Measurements from ENCODE around the gene RND2. TPM values are rescaled to one million over a fixed set of nuclear protein-coding genes. Genes with fewer than 3 reads are reported as not detected.

Gene RND2
- total and polyA plus RNA-seq, 2 of the 13 experiments (the other 11 are each of a cell fraction or from before 2014, with no cell fraction given) = 0.05 to 0.11 TPM

DNA sequence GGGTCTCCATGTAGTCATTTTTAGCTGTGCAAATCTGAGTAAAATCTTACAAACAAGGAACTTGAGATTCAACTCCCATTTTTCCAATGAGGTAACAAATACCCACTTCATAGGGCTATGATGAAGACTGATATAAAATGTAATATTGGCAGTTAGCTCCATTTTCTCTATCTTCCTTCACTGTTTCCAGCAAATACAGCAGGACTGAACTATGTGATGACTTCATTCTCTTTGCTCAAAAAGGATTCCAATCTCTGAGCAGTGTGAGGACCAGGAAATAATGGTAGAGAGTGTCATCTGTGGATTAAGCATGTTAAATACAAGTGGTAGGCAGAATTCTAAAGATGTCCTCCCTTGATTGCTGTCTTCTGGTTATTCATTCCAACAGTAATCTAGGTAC, 18.3 kb downstream of the RND2 start:
- Histone ChIP-seq H3K4me2 (ENCODE audit: low read depth, low read length) (no peak overlapping the region), H3K9ac (ENCODE audit: insufficient read depth, low read depth, low read length) (no peak overlapping the region), H3K36me3 (replicated peaks in 1 of 2; ENCODE audit: control insufficient read depth in 1 of 2, insufficient read depth in 2 of 2, low read length in 2 of 2) (peaks cover 0 to 6% of the 10 kb centered on the region in 2 experiments; a peak in 1 of 5 replicates), H3K4me3 (replicated peaks in 1 of 3; ENCODE audit: insufficient read depth in 1 of 3, low read depth in 2 of 3, low read length in 3 of 3) (no peak overlapping the region), H3K9me3 (ENCODE audit: low read length) (no peaks in the 10 kb centered on the region), H3K79me2 (ENCODE audit: insufficient read depth, low read length) (no peaks in the 10 kb centered on the region), H3K27me3 (ENCODE audit: control insufficient read depth in 1 of 2, insufficient read depth in 2 of 2, low read length in 2 of 2) (no peaks in the 10 kb centered on the region), H3K4me1 (ENCODE audit: insufficient read depth, low read length) (peaks cover 27% of the 10 kb centered on the region), H2AFZ (ENCODE audit: low read length) (no peak overlapping the region), H4K20me1 (ENCODE audit: insufficient read depth, low read length) (no peaks in the 10 kb centered on the region), H3K27ac (ENCODE audit: extremely low read length, insufficient read depth, low read length) (no peak overlapping the region)
- in situ Hi-C loops (cut with HindIII; ENCODE audit: extremely low pct_ligation_motif_present, low pct_unique_long_range_greater_than_20kb) (no loop called here), intact Hi-C loops (cut with micrococcal nuclease; ENCODE audit: unreplicated experiment) (no loop called here)
- CTCF ChIA-PET (ENCODE audit: low intra/inter-chr PET ratio, low total read pairs) = no interaction called here
- ATAC-seq (no peak), FAIRE-seq (no peak), DNase-seq (ENCODE audit: low spot score) (no peak)
- POLR2A ChIA-PET = interaction anchor here (1.9 kb wide), 1 partner anchor 25 kb away, joined by 7 read pairs; no protein-coding TSS in a partner anchor
- TF ChIP-seq ZZZ3 (CRISPR knock-in tag; IDR thresholded peaks at IDR 0.05; ENCODE audit: borderline replicate concordance) = no peak
- TF ChIP-seq ZSCAN31 (CRISPR knock-in tag; IDR thresholded peaks at IDR 0.05; ENCODE audit: low read depth) = no peak
- TF ChIP-seq, protein P1, sequence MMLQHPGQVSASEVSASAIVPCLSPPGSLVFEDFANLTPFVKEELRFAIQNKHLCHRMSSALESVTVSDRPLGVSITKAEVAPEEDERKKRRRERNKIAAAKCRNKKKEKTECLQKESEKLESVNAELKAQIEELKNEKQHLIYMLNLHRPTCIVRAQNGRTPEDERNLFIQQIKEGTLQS (CRISPR knock-in tag; IDR thresholded peaks at IDR 0.05) = no peak
- no peak for TF ChIP-seq NR2F2 (IDR thresholded peaks at IDR 0.05; ENCODE audit: borderline replicate concordance, low read depth)
- TF ChIP-seq, protein P2, sequence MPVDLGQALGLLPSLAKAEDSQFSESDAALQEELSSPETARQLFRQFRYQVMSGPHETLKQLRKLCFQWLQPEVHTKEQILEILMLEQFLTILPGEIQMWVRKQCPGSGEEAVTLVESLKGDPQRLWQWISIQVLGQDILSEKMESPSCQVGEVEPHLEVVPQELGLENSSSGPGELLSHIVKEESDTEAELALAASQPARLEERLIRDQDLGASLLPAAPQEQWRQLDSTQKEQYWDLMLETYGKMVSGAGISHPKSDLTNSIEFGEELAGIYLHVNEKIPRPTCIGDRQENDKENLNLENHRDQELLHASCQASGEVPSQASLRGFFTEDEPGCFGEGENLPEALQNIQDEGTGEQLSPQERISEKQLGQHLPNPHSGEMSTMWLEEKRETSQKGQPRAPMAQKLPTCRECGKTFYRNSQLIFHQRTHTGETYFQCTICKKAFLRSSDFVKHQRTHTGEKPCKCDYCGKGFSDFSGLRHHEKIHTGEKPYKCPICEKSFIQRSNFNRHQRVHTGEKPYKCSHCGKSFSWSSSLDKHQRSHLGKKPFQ (CRISPR knock-in tag; IDR thresholded peaks at IDR 0.05; ENCODE audit: insufficient replicate concordance) = no peak
- no peak for TF ChIP-seq FOXC1 (CRISPR knock-in tag; IDR thresholded peaks at IDR 0.05; ENCODE audit: borderline replicate concordance)
- TF ChIP-seq ZNF367 (CRISPR knock-in tag; IDR thresholded peaks at IDR 0.05; ENCODE audit: borderline replicate concordance) = no peak
- no peak for TF ChIP-seq ZNF207 (IDR thresholded peaks at IDR 0.05; ENCODE audit: borderline replicate concordance)
- TF ChIP-seq CENPT (CRISPR knock-in tag; IDR thresholded peaks at IDR 0.05; ENCODE audit: low read depth) = no peak
- TF ChIP-seq, protein P3, sequence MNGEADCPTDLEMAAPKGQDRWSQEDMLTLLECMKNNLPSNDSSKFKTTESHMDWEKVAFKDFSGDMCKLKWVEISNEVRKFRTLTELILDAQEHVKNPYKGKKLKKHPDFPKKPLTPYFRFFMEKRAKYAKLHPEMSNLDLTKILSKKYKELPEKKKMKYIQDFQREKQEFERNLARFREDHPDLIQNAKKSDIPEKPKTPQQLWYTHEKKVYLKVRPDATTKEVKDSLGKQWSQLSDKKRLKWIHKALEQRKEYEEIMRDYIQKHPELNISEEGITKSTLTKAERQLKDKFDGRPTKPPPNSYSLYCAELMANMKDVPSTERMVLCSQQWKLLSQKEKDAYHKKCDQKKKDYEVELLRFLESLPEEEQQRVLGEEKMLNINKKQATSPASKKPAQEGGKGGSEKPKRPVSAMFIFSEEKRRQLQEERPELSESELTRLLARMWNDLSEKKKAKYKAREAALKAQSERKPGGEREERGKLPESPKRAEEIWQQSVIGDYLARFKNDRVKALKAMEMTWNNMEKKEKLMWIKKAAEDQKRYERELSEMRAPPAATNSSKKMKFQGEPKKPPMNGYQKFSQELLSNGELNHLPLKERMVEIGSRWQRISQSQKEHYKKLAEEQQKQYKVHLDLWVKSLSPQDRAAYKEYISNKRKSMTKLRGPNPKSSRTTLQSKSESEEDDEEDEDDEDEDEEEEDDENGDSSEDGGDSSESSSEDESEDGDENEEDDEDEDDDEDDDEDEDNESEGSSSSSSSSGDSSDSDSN (CRISPR knock-in tag; IDR thresholded peaks at IDR 0.05) = no peak
- BruUV-seq (replicated peaks) = no TSS peak

All from HepG2 (cell line).